Stimulated activated CD4-positive, alpha-beta T cell treated with anti-CD3 and anti-CD28 coated beads, Interleukin-12 subunit alpha, Interleukin-12 subunit beta, amount 100 ng/mL, for 4 hours (primary cell): Measurements from ENCODE around the gene SCUBE1.

ENCODE experiments used
- DNase-seq: peaks from one replicate; pipeline ENCODE4 v3.0.0-alpha.2; 2020

The SCUBE1 gene

DNA sequence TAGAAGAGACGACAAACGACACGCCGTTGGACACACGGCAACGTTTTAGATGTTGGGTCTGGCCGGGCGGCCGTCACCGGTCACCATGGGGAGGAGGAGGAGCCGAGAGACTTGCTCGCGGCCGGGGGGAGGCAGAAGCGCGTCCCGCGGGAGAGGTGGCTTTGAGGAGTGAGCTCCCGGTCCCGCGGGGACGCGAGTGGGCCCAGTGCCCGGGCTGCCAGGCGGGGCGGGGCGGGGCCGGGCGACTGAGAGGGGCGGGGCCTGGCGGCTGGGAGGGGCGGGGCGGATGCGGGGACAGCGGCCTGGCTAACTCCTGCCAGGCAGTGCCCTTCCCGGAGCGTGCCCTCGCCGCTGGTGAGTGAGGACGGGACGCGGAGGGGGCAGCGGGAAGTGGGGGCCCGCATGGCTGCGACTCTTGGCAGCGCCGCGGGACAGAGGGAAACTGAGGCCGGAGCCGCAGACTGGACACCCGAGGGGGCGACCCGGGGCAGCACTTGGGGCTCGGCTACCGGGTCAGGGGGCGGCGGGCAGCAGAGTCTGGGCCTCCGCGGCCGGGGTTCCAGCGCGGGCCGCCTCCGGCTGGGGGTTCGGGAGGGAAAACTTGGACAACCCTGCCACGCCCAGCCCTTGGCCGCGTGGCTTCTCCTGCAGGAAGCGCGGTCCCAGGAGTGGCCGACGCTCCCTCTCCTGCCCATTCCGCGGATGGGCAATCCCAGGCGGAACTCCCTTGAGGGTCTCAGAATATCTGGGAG is 191.7 kb downstream of the SCUBE1 start, which contains the start of gene TSPO:
TSS of gene TSPO (plus strand) at position 309 of the 752 bp plus-strand sequence. CDS start 7,680 bp downstream, outside the sequence.
- peak; percentile 73 for DNase-seq

DNA sequence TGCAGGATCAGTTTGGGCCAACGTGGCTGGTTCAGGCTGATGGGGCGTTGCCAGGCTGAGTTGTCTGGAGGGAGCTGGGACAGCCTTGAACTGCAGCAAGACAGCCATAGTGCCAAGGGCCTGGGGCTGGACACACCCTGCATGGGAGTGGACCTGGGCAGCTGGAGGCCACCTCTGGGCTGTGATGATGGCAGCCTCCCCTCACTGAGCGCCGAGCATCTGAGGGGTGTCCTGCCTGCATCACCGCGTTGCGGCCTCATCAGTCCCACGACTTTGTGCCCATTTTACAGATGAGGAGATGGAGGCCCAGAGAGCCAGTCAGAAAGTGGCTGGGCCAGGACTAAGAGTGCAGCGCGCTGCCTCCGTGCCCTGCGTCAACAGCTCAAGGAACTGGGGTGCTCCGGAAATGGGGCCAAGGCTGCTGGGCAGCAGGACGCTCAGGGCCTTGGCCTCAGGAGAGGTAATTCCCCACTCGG is 192.4 kb downstream of the SCUBE1 start:
- no peak for DNase-seq

DNA sequence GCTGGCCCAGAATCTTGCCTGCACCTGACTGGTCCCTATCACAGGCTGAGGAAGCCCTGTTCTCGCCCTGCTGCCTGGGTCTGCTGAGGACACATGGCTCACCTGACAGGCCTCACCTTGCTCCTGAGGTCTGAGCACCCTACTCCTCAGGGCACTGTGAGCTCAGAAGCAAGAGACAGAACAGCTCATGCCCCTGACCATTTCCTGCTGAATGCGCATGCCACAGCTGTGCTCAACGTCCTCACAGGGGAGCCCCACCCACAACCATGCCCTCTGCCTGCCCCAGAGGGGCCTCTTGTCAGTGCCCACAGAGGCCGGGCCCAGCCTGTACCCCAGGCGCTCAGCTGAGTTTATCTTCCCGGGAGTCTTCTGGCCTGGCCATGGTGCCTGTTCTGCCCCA is 194.6 kb downstream of the SCUBE1 start:
- DNase-seq = no peak

DNA sequence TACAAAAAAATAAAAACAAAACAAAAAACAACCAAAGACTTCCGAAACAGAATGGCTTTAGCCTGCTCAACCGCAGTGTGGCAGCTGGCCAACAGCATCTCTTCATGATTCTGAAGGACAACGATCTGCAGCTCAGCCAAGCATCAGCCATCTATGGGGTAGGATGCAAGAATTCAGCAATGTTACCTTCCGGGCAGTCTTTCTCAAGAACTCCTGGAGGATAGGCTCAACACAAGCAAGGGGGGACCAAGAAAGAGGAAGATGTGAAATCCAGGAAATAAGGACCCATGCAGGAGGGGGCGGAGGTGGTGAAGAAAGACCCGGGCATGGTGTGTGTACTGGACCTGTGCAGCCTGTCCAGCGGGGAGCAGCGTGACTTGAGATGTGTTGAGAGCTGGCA is 195.4 kb downstream of the SCUBE1 start:
- no peak for DNase-seq
